Measurements from ENCODE around the gene CYP2W1.

The CYP2W1 gene

GRCh38 chr7:972676-973309, 10.2 kb upstream of the CYP2W1 start (continued):
- TF ChIP-seq ZNF580 (tag by site-specific recombination; IDR thresholded peaks at IDR 0.05): no peak
- TF ChIP-seq ZNF366 (tag by site-specific recombination; conservative IDR thresholded peaks at IDR 0.05): no peak
- no peak for TF ChIP-seq ZNF148 (tag by site-specific recombination; IDR thresholded peaks at IDR 0.05; ENCODE audit: borderline replicate concordance)
- TF ChIP-seq TRIM28 (IDR thresholded peaks at IDR 0.05; ENCODE audit: borderline replicate concordance, low read length): no peak
- TF ChIP-seq KLF8 (tag by site-specific recombination; IDR thresholded peaks at IDR 0.05): no peak
- TF ChIP-seq ZBTB1 (tag by site-specific recombination; IDR thresholded peaks at IDR 0.05): no peak
- no peak for TF ChIP-seq ZNF362 (tag by site-specific recombination; IDR thresholded peaks at IDR 0.05)

- no peaks in the 10 kb centered on the region for H3K9me3 ChIP-seq (ENCODE audit: control insufficient read depth, insufficient read depth, low read depth, low read length)
- no peak overlapping the region for H3K4me3 ChIP-seq (ENCODE audit: low read depth, low read length)
- no peaks in the 10 kb centered on the region for H3K4me1 ChIP-seq (ENCODE audit: control insufficient read depth, insufficient read depth, low read length)
- ChIA-PET CTCF (interaction anchor here (1.0 to 3.2 kb wide), 4 partner anchors 20 to 213 kb away, joined by 5 to 25 read pairs (median 10); no protein-coding TSS in a partner anchor), POLR2A (interaction anchor here (0.7 kb wide), 1 partner anchor 81 kb away, joined by 5 read pairs; no protein-coding TSS in a partner anchor)
- H3K36me3 ChIP-seq (ENCODE audit: control insufficient read depth in 2 of 2, insufficient read depth in 1 of 2, low read length in 2 of 2): peaks cover 24 to 38% of the 10 kb centered on the region in 2 experiments
- peak; percentile 72 for TF ChIP-seq ZNF121 (tag by site-specific recombination; IDR thresholded peaks at IDR 0.05)
- no peak for TF ChIP-seq ZBTB21 (tag by site-specific recombination; IDR thresholded peaks at IDR 0.05)
- no peak overlapping the region for H3K27ac ChIP-seq (ENCODE audit: extremely low read depth, low read depth, low read length)
Observed at GRCh38 chr7:973312-973711, 9.7 kb upstream of the CYP2W1 start.

- Histone ChIP-seq H3K4me1 (ENCODE audit: control insufficient read depth, insufficient read depth, low read length) (no peaks in the 10 kb centered on the region), H3K27ac (ENCODE audit: extremely low read depth, low read depth, low read length) (no peak overlapping the region; the same call in 1 of the 2 replicates), H3K36me3 (ENCODE audit: control insufficient read depth in 2 of 2, insufficient read depth in 1 of 2, low read length in 2 of 2) (peaks cover 24 to 30% of the 10 kb centered on the region in 2 experiments), H3K9me3 (ENCODE audit: control insufficient read depth, insufficient read depth, low read depth, low read length) (no peaks in the 10 kb centered on the region), H3K4me3 (ENCODE audit: low read depth, low read length) (peak overlapping the region; percentile 100)
- POLR2A ChIA-PET: interaction anchor here (0.7 to 1.9 kb wide), 4 partner anchors 8 to 202 kb away, joined by 4 to 9 read pairs (median 6); no protein-coding TSS in a partner anchor
- TF ChIP-seq REPIN1 (tag by site-specific recombination; IDR thresholded peaks at IDR 0.05; ENCODE audit: low read depth) (no peak), ZNF394 (tag by site-specific recombination; IDR thresholded peaks at IDR 0.05; ENCODE audit: borderline replicate concordance) (peak; percentile 76), ZNF677 (tag by site-specific recombination; IDR thresholded peaks at IDR 0.05) (no peak)
- CTCF ChIA-PET: interaction anchor here (0.7 to 3.2 kb wide), 6 partner anchors 19 to 652 kb away, joined by 3 to 25 read pairs (median 7); no protein-coding TSS in a partner anchor
Observed at GRCh38 chr7:974172-974571, 8.8 kb upstream of the CYP2W1 start.

- ChIA-PET POLR2A (interaction anchor here (0.6 to 1.9 kb wide), 8 partner anchors 8 to 816 kb away, joined by 3 to 9 read pairs (median 3); partner anchors contain the start of gene GET4), CTCF (interaction anchor here (0.6 to 3.2 kb wide), 8 partner anchors 9 to 653 kb away, joined by 3 to 25 read pairs (median 4); partner anchors contain the start of gene GET4)
- H3K4me1 ChIP-seq (ENCODE audit: control insufficient read depth, insufficient read depth, low read length): no peaks in the 10 kb centered on the region
- peaks cover 22 to 24% of the 10 kb centered on the region in 2 experiments for H3K36me3 ChIP-seq (ENCODE audit: control insufficient read depth in 2 of 2, insufficient read depth in 1 of 2, low read length in 2 of 2)
- H3K27ac ChIP-seq (ENCODE audit: extremely low read depth, low read depth, low read length): peak within 1 kb of the TSS; percentile 85
- no peaks in the 10 kb centered on the region for H3K9me3 ChIP-seq (ENCODE audit: control insufficient read depth, insufficient read depth, low read depth, low read length)
- peak within 1 kb of the TSS; percentile 100 for H3K4me3 ChIP-seq (ENCODE audit: low read depth, low read length)
- TF ChIP-seq ZNF549 (tag by site-specific recombination; IDR thresholded peaks at IDR 0.05): no peak
- TF ChIP-seq PATZ1 (tag by site-specific recombination; IDR thresholded peaks at IDR 0.05): peak; percentile 71
- no peak for TF ChIP-seq ZNF747 (tag by site-specific recombination; IDR thresholded peaks at IDR 0.05)
- no peak; the same call in 1 of the 2 replicates for TF ChIP-seq ZNF629 (tag by site-specific recombination; IDR thresholded peaks at IDR 0.05)
- no peak for TF ChIP-seq ZNF473 (tag by site-specific recombination; IDR thresholded peaks at IDR 0.05)
- 0 out of 2 replicates have a peak, but pooled peaks have one; percentile 36 for TF ChIP-seq ZNF561 (tag by site-specific recombination; IDR thresholded peaks at IDR 0.05; ENCODE audit: borderline replicate concordance)
- TF ChIP-seq ZSCAN4 (tag by site-specific recombination; IDR thresholded peaks at IDR 0.05): no peak
- TF ChIP-seq ZNF514 (tag by site-specific recombination; IDR thresholded peaks at IDR 0.05): no peak
Observed at GRCh38 chr7:974820-975681, 7.9 kb upstream of the CYP2W1 start, which contains the start of gene COX19. COX19 (minus strand) TSS chr7:975549; CDS start chr7:975509, 40 bp downstream.

Data from HEK293 (cell line).